CD4-positive, alpha-beta T cell treated with Interferon alpha-2 for 1 hour (primary cell): Measurements from ENCODE around the gene EFCC1.
"Not testable (repeated sequence)": the region's sequence is repeated elsewhere in the genome, so short reads cannot be mapped to it uniquely, and the experiment has no call there.

ENCODE experiments used
- DNase-seq, 2 donors: peaks; one replicate each; pipeline ENCODE4 v3.0.0-alpha.2; 2020 to 2022

EFCC1 gene

GRCh38 chr3:129058441-129059200 lies 57.5 kb downstream of the EFCC1 start:
- DNase-seq, result peak in 1 of 2 donors; percentile 38

- DNase-seq, result no peak
These were observed 58.3 kb downstream of the EFCC1 start for GRCh38 chr3:129059311-129059958.

- DNase-seq, result no peak
These were observed 59.3 kb downstream of the EFCC1 start, which contains the start of gene GP9 for GRCh38 chr3:129060276-129061022. TSS of gene GP9 (plus strand) at chr3:129060779. CDS start at chr3:129061740, 961 bp downstream.

- no peak for DNase-seq
These were observed 60.2 kb downstream of the EFCC1 start for GRCh38 chr3:129061023-129061887.

GRCh38 chr3:129061888-129062834 lies 61.1 kb downstream of the EFCC1 start:
- DNase-seq, result no peak

GRCh38 chr3:129063091-129063640 lies 62.1 kb downstream of the EFCC1 start:
- DNase-seq, result no peak

- DNase-seq, result no peak
These were observed 62.9 kb downstream of the EFCC1 start for GRCh38 chr3:129063841-129064482.

GRCh38 chr3:129065016-129065719 lies 64.1 kb downstream of the EFCC1 start:
- DNase-seq, result no peak

GRCh38 chr3:129065720-129066073 lies 64.6 kb downstream of the EFCC1 start:
- DNase-seq, result no peak

- DNase-seq, result peak in 1 of 2 donors; percentile 35
These were observed 66.6 kb downstream of the EFCC1 start for GRCh38 chr3:129067719-129068118.

GRCh38 chr3:129068291-129068886 lies 67.3 kb downstream of the EFCC1 start:
- no peak for DNase-seq

GRCh38 chr3:129069313-129070085 lies 68.4 kb downstream of the EFCC1 start:
- DNase-seq, result not testable (repeated sequence)

GRCh38 chr3:129070086-129070885 lies 69.2 kb downstream of the EFCC1 start:
- DNase-seq, result no peak

- no peak for DNase-seq
These were observed 76.1 kb downstream of the EFCC1 start for GRCh38 chr3:129077222-129077621.

GRCh38 chr3:129078510-129078909 lies 77.4 kb downstream of the EFCC1 start:
- no peak for DNase-seq

GRCh38 chr3:129081503-129081902 lies 80.4 kb downstream of the EFCC1 start:
- DNase-seq, result no peak

GRCh38 chr3:129082026-129082425 lies 80.9 kb downstream of the EFCC1 start:
- DNase-seq, result no peak

GRCh38 chr3:129084501-129084900 lies 83.4 kb downstream of the EFCC1 start:
- no peak for DNase-seq
